GM23338 (cell line): ENCODE results near the gene EYA3. TPM values are rescaled to one million over a fixed set of nuclear protein-coding genes. Genes with fewer than 3 reads are reported as not detected.

Experiments
- ATAC-seq: fragments of 200-7000 bp; cut with Tn5 transposase; 3 replicates; pipeline ENCODE4 v1.9.1; 2020
- DNase-seq: peaks from one replicate; pipeline ENCODE4 v3.0.0-alpha.2; 2015; ENCODE audit warnings: low spot score
- H2AFZ ChIP-seq: fragments of 200-600 bp; sonication (generic); 2 replicates; pipeline ENCODE4 v1.8.0; 2016; ENCODE audit warnings: antibody characterized with exemption, mild to moderate bottlenecking, moderate library complexity
- H3F3A ChIP-seq: fragments of 200-600 bp; sonication (generic); replicated peaks from 2 replicates; pipeline ENCODE4 v1.8.0; 2017; ENCODE audit warnings: antibody characterized with exemption, mixed run types, low read depth
- H3K27ac ChIP-seq: fragments of 200-600 bp; sonication (generic); 2 replicates; pipeline ENCODE4 v1.6.1; 2016; ENCODE audit warnings: low read depth
- H3K27me3 ChIP-seq: fragments of 200-600 bp; sonication (generic); 2 replicates; pipeline ENCODE4 v1.8.0; 2016; ENCODE audit warnings: mild to moderate bottlenecking, mixed run types, moderate library complexity; ENCODE audit not compliant: insufficient read depth
- H3K36me3 ChIP-seq: fragments of 200-600 bp; sonication (generic); 2 replicates; pipeline ENCODE4 v1.8.0; 2016; ENCODE audit warnings: mild to moderate bottlenecking; ENCODE audit not compliant: insufficient read depth
- H3K4me1 ChIP-seq: fragments of 200-600 bp; sonication (generic); 2 replicates; pipeline ENCODE4 v1.8.0; 2016; ENCODE audit warnings: mild to moderate bottlenecking, moderate library complexity; ENCODE audit not compliant: insufficient read depth
- H3K4me2 ChIP-seq: fragments of 200-600 bp; sonication (generic); 2 replicates; pipeline ENCODE4 v1.7.1; 2017; ENCODE audit warnings: mixed run types
- H3K4me3 ChIP-seq: fragments of 200-600 bp; sonication (generic); 2 replicates; pipeline ENCODE4 v1.6.1; 2016; ENCODE audit warnings: mixed run types
- H3K79me2 ChIP-seq: fragments of 200-600 bp; sonication (generic); replicated peaks from 2 replicates; pipeline ENCODE4 v1.8.0; 2017; ENCODE audit warnings: mild to moderate bottlenecking; ENCODE audit not compliant: insufficient read depth
- H3K9me2 ChIP-seq: fragments of 200-600 bp; sonication (generic); 2 replicates; pipeline ENCODE4 v1.8.0; 2017; ENCODE audit not compliant: insufficient read depth
- H4K20me1 ChIP-seq: fragments of 200-600 bp; sonication (generic); replicated peaks from 2 replicates; pipeline ENCODE4 v1.8.0; 2017; ENCODE audit warnings: mild to moderate bottlenecking; ENCODE audit not compliant: insufficient read depth
- H3K27ac Mint-ChIP-seq: 2 replicates; pipeline ENCODE4 v1.8.0; 2020; ENCODE audit warnings: inconsistent platforms, mild to moderate bottlenecking, moderate library complexity, mixed read lengths
- H3K27me3 Mint-ChIP-seq: 3 replicates; pipeline ENCODE4 v1.8.0; 2022; ENCODE audit warnings: low read depth, mild to moderate bottlenecking, moderate library complexity, mixed read lengths, inconsistent platforms; ENCODE audit not compliant: insufficient read depth, poor library complexity
- H3K36me3 Mint-ChIP-seq: 3 replicates; pipeline ENCODE4 v1.8.0; 2021; ENCODE audit warnings: low read depth, mild to moderate bottlenecking, inconsistent platforms, moderate library complexity, mixed read lengths
- H3K4me1 Mint-ChIP-seq: 3 replicates; pipeline ENCODE4 v1.8.0; 2020; ENCODE audit warnings: mild to moderate bottlenecking, inconsistent platforms, mixed read lengths
- H3K4me3 Mint-ChIP-seq: 3 replicates; pipeline ENCODE4 v1.8.0; 2021; ENCODE audit warnings: moderate library complexity, mild to moderate bottlenecking, inconsistent platforms, mixed read lengths
- H3K9me3 Mint-ChIP-seq: 3 replicates; pipeline ENCODE4 v1.8.0; 2020; ENCODE audit warnings: moderate library complexity, mild to moderate bottlenecking, inconsistent platforms, mixed read lengths
- CREB1 ChIP-seq: fragments of 250-450 bp; sonication (Bioruptor Pico); IDR thresholded peaks from 2 replicates; pipeline ENCODE4 v1.5.0; 2020; ENCODE audit warnings: low read depth, mild to moderate bottlenecking, moderate library complexity
- ETS1 ChIP-seq: IDR thresholded peaks from 2 replicates; pipeline ENCODE4 v1.6.1; 2016; ENCODE audit warnings: antibody characterized with exemption
- EZH2 ChIP-seq: fragments of 200-600 bp; sonication (generic); IDR thresholded peaks from one replicate; pipeline ENCODE4 v1.8.0; 2017; ENCODE audit warnings: antibody characterized with exemption, mild to moderate bottlenecking, low read depth; ENCODE audit not compliant: unreplicated experiment
- JUNB ChIP-seq: IDR thresholded peaks from one replicate; pipeline ENCODE4 v1.6.1; 2016; ENCODE audit warnings: antibody characterized with exemption; ENCODE audit not compliant: unreplicated experiment
- NANOG ChIP-seq: IDR thresholded peaks from 2 replicates; pipeline ENCODE4 v1.6.1; 2016; ENCODE audit warnings: antibody characterized with exemption, borderline replicate concordance
- POLR2AphosphoS5 ChIP-seq: IDR thresholded peaks from 2 replicates; pipeline ENCODE4 v1.6.1; 2016; ENCODE audit warnings: antibody characterized with exemption, low read depth
- REST ChIP-seq: IDR thresholded peaks from one replicate; pipeline ENCODE4 v1.6.1; 2018; ENCODE audit warnings: antibody characterized with exemption; ENCODE audit not compliant: unreplicated experiment
- STAT1 ChIP-seq: IDR thresholded peaks from one replicate; pipeline ENCODE4 v1.6.1; 2016; ENCODE audit warnings: antibody characterized with exemption; ENCODE audit not compliant: unreplicated experiment
- ZNF331 ChIP-seq: fragments of 250-450 bp; sonication (Bioruptor Pico); IDR thresholded peaks from 2 replicates; pipeline ENCODE4 v1.5.0; 2020; ENCODE audit warnings: low read depth, mild to moderate bottlenecking, moderate library complexity
- polyA plus RNA-seq: library from polyadenylated mRNA; unstranded; fragments of >200 nt; fragmentation: Nextera tagmentation; extraction: Ambion mirVana; gene quantifications from 2 replicates; pipeline ENCODE4 v1.2.1, GENCODE V29; 2016
- total RNA-seq: library from RNA; depleted of rRNA; stranded (reverse); fragments of >200 nt; shearing (Covaris generic); gene quantifications from 2 replicates; pipeline ENCODE4 v1.2.3, GENCODE V29; 2014
- TF ChIP-seq, protein P1 (sequence below), 2 experiments: fragments of 200-600 bp in 1 of 2; sonication (generic) in 1 of 2; conservative IDR thresholded peaks; 2 replicates each; pipeline versions ENCODE4 v1.5.1 to v1.6.1; 2016 to 2017; ENCODE audit warnings: antibody characterized with exemption in 2 of 2, low read depth in 2 of 2, mild to moderate bottlenecking in 2 of 2, moderate library complexity in 1 of 2

The EYA3 gene
- total and polyA plus RNA-seq, 2 experiments from 2014 or later, result 12.5 to 33.6 TPM

- TF ChIP-seq REST (no peak), ZNF331 (CRISPR knock-in tag) (no peak), EZH2 (no peak), STAT1 (no peak), JUNB (no peak), ETS1 (no peak)
- TF ChIP-seq, protein P1, sequence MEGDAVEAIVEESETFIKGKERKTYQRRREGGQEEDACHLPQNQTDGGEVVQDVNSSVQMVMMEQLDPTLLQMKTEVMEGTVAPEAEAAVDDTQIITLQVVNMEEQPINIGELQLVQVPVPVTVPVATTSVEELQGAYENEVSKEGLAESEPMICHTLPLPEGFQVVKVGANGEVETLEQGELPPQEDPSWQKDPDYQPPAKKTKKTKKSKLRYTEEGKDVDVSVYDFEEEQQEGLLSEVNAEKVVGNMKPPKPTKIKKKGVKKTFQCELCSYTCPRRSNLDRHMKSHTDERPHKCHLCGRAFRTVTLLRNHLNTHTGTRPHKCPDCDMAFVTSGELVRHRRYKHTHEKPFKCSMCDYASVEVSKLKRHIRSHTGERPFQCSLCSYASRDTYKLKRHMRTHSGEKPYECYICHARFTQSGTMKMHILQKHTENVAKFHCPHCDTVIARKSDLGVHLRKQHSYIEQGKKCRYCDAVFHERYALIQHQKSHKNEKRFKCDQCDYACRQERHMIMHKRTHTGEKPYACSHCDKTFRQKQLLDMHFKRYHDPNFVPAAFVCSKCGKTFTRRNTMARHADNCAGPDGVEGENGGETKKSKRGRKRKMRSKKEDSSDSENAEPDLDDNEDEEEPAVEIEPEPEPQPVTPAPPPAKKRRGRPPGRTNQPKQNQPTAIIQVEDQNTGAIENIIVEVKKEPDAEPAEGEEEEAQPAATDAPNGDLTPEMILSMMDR (conservative IDR thresholded peaks at IDR 0.05; ENCODE audit: low read depth in 2 of 2), result no peak
Measured at GRCh38 chr1:28109639-28110038, 21.2 kb upstream of the EYA3 start (continued).

- no peaks in the 10 kb centered on the region for H3K9me3 Mint-ChIP-seq
- no peak overlapping the region for H3K4me3 Mint-ChIP-seq
- no peaks in the 10 kb centered on the region for H3K27me3 ChIP-seq
- TF ChIP-seq NANOG, result no peak
- TF ChIP-seq JUNB, result no peak
- TF ChIP-seq CREB1 (CRISPR knock-in tag), result no peak
- TF ChIP-seq REST, result no peak
- no peak for TF ChIP-seq ETS1
- TF ChIP-seq POLR2AphosphoS5, result no peak
- no peak for TF ChIP-seq EZH2
- TF ChIP-seq, protein P1 (conservative IDR thresholded peaks at IDR 0.05; ENCODE audit: low read depth in 2 of 2), result no peak
- TF ChIP-seq STAT1, result no peak
Measured at GRCh38 chr1:28108001-28108400, 19.6 kb upstream of the EYA3 start.

More at GRCh38 chr1:28108001-28108400, 19.6 kb upstream of the EYA3 start:
- Histone ChIP-seq H3F3A (no peaks in the 10 kb centered on the region; the same call in 1 of the 2 replicates), H3K9me2 (0 out of 2 replicates have a peak, but pooled peaks cover 9% of the 10 kb centered on the region), H3K4me3 (no peak overlapping the region), H4K20me1 (no peaks in the 10 kb centered on the region), H3K4me2 (no peak overlapping the region), H3K36me3 (no peaks in the 10 kb centered on the region), H3K79me2 (no peaks in the 10 kb centered on the region), H2AFZ (no peak overlapping the region; the same call in 1 of the 2 replicates), H3K27ac (no peak overlapping the region), H3K4me1 (no peaks in the 10 kb centered on the region; the same call in 1 of the 2 replicates)
- peaks cover 16% of the 10 kb centered on the region for H3K4me1 Mint-ChIP-seq
- H3K36me3 Mint-ChIP-seq, result no peaks in the 10 kb centered on the region
- no peaks in the 10 kb centered on the region for H3K27me3 Mint-ChIP-seq
- DNase-seq, result no peak
- H3K27ac Mint-ChIP-seq, result no peak overlapping the region
- no peak for ATAC-seq
